Fibroblast of villous mesenchyme (primary cell): Measurements from ENCODE around the gene ATAD1. TPM values are rescaled to one million over a fixed set of nuclear protein-coding genes. Genes with fewer than 3 reads are reported as not detected.

ENCODE experiments used
- DNase-seq: peaks from one replicate; pipeline ENCODE4 v3.0.0-alpha.2; 2010; ENCODE audit warnings: low read depth
- H3K4me3 ChIP-seq: 2 replicates; pipeline ENCODE4 v1.5.1; 2011; ENCODE audit warnings: low read depth, mild to moderate bottlenecking, low read length
- small RNA-seq: library from RNA; depleted of rRNA; stranded (forward); fragments of <200 nt; gene quantifications from one replicate; pipeline ENCODE3, GENCODE V24; 2012
- total RNA-seq: library from RNA; depleted of rRNA; stranded (reverse); fragments of >200 nt; gene quantifications from 2 replicates; pipeline ENCODE4 v1.2.3, GENCODE V29; 2012
- TF ChIP-seq, protein P1 (sequence below): IDR thresholded peaks from 2 replicates; pipeline ENCODE4 v1.5.1; 2012; ENCODE audit warnings: low read depth, mild to moderate bottlenecking, low read length; ENCODE audit not compliant: insufficient read depth

ATAD1 gene
- total RNA-seq, 1 donor: 51.8 TPM

DNA sequence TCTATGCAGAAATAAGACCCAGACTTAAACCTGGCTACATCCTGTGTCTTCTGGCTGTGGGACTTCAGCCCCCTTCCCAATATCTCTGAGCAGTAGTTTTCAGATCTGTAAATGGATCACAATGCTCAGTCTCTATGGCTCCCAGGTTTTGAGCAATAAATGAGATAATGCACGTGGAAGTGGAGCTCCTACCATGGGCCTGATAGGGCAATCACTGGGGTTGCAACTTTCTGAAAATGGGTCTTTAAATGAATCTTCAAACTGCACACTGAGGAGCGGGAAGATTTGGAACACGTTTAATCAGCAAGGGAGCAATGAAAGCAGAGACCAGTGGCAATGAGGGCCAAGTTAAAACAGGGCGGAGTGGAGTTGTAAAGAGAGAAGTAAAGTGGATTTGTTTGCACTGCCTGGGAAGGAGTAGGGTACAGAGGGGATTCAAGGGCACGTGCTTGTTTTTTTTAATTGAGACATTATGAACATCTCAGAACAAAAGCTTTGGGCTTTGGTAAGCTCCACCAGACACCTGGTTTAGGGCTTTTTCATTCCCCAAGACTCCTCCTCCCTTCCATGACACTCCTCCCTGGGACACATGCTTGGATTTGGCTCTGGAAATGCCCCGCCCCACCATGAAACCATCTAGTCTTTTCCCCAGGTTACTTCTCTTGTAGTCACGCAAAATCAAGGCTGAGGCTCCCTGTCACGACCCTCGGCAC lies 115.6 kb downstream of the ATAD1 start:
- no peak overlapping the region for H3K4me3 ChIP-seq
- TF ChIP-seq, protein P1, sequence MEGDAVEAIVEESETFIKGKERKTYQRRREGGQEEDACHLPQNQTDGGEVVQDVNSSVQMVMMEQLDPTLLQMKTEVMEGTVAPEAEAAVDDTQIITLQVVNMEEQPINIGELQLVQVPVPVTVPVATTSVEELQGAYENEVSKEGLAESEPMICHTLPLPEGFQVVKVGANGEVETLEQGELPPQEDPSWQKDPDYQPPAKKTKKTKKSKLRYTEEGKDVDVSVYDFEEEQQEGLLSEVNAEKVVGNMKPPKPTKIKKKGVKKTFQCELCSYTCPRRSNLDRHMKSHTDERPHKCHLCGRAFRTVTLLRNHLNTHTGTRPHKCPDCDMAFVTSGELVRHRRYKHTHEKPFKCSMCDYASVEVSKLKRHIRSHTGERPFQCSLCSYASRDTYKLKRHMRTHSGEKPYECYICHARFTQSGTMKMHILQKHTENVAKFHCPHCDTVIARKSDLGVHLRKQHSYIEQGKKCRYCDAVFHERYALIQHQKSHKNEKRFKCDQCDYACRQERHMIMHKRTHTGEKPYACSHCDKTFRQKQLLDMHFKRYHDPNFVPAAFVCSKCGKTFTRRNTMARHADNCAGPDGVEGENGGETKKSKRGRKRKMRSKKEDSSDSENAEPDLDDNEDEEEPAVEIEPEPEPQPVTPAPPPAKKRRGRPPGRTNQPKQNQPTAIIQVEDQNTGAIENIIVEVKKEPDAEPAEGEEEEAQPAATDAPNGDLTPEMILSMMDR: no peak
- no peak for DNase-seq

Small RNA genes lying within 50 kb of the gene (small RNA-seq; reads per million reads assigned to genes)
- gene RN7SL78P: not detected

Other genes with a start within 250 kb of the ATAD1 start
- 131 and 417 TPM in 2 replicates for gene PAPSS2, start 158.3 kb downstream of the ATAD1 start, total RNA-seq
- gene KLLN, start 45.3 kb upstream of the ATAD1 start, total RNA-seq: 0.86 and 0.97 TPM in 2 replicates
- gene PTEN, start 45.4 kb upstream of the ATAD1 start, total RNA-seq: 265 and 276 TPM in 2 replicates